Activated CD8-positive, alpha-beta memory T cell treated with anti-CD3 and anti-CD28 coated beads for 24 hours (primary cell): ENCODE results near the gene UBR4.

Experiments used
- DNase-seq: peaks from one replicate; pipeline ENCODE4 v3.0.0-alpha.2; 2020

UBR4 gene

DNA sequence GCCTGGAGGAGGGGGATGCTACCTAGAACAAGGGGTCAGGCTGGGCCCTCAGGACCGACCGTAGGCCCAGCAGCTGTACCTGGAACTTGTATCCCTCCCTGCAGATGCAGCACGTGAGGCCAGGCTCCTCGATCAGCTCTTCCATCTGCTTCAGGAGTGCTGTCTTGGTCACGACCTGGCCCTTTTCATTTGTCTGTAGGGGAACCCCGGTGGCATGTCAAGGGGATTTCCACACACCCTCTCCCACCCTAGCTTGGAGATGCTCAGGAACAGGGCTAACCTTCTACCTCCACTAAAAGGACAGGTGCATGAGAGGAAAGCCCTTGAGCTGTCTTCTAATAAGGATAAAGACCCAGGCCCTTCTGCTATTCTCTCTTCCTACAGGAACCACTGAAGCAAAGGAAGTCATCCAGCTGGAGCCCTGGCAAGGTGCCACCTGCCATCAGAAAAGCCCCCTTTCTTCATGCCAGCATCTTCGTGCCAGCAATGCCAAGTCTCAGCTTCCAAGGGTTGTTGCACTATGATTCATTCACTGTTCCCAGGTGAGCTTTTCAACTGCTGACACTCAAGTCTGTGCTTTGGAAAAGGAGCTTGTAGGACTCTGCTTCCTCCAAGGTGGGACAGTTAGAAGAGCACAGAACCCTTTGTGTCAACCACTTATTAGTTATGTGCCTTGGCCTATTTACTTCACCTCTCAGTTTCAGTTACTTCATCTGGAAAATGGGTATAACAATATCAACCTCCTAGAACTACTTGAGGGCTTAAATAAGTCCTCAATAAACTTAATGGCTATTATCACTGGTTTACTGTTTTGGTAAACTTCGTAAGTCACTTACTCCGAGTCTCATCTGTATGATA is 122.1 kb downstream of the UBR4 start:
- DNase-seq, result no peak

DNA sequence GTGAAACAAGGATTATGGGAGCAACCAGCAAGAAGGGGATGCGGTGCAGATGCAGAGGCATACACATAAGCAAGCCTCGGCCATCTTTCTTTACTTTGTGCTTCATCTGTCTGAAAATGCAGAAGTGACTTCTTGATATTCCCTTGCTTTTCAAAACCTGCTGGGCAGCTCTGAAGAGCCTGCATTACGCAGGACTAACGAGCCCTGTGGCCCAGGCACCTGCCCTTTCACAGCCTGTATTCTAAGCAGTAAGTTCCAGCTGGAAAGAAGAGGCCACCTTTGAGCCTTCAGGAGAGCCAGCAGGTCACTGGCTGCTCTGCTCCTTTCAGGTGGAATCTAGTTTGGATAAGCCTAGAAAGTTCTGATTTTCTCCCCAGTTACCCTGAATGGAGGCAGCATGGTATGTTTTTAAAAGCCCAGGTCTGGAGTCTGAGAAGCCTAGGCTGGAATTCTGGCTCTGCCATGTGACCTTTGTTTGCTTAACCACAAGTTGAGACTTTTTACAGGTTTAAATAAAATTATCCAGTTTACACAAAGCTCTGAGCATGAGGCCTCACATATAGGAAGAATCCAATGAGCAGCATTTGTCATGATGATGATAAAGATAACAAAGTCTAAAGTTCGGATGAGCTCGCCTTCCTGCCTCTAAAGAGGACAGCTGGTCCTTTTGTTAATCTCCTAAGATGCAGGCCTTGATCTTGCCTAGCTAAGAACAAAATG is 122.9 kb downstream of the UBR4 start:
- DNase-seq, result no peak

DNA sequence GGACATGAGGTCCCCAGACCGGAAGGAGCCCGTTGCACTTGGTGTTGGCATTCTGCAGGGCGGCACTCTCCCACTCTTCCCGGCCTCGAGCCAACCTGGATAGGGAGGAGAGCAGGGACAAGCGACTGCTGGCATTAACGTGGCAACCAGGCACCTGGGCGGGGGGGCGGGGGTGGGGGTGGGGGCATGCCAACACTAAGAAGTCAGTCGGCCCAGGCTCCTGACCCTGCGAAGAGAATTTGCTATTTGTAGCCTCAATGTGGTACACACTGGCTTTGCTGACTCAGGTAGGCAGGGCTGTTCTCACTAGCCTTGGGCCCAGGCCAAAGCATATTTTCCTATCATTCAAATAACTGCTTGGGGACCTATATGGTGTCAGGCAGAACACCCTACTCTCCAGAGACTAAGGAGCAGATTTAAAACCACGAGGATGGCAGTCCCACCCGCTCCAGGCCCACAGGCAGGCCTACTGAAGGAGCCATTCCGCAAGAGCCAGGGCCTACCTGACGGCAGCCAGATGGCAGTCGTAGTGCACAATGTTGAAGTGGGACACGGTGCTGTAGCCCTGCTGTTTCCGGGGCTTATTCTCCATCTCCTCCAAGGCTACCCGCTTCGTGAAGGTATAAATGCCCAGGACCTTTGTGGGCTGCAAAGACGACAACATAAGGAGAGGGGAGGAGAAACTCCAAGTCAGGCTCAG is 123.7 kb downstream of the UBR4 start:
- DNase-seq, result no peak

DNA sequence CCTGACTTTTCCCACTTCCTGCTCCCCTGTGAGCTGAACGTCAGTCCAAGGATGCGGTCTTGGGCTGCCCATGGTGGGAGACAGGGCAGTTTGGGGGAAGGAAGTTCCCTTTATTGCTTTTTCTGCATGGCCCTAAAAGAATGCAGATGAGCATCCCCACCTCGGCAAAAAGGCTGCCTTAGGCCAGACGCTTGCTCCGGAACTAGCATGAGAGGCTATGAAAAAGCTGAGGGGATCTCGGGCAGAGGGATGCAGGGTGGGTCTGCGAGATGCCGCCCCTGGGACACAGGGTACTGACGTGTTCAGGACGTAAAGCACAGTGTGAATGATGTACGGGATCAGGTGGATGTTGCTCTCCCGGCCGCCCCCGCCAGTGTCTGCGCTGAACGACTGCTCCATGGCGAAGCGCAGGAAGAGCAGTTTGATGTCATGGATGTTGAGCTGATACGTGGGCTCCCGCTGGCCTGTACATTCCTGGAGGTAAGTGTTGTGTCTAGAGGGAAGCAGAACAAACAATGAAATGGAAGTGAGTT is 125.8 kb downstream of the UBR4 start:
- DNase-seq, result no peak

DNA sequence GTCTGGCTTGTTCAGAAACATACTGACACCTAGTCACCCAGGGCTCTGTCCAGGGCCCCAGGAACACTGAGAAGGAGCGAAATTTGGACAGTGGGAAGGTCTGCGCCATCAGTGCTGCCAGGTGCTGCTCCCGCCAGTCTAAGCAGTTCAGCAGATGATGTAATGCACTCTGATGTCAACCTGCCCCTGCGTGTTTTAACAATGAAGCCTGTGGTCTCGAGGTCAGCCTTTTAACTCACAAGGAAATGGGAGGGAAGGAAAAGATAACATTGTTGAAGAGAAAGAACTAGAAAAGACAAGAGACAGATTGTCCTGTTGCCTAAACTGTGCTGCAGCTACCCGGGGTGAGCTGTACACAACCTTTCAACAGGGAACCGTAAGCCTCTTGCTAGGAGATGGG is 127.0 kb downstream of the UBR4 start:
- DNase-seq, result no peak

GRCh38 chr1:19081218-19081893 is 128.7 kb downstream of the UBR4 start:
- no peak for DNase-seq

- no peak for DNase-seq
Observed at GRCh38 chr1:19080721-19081120, 129.3 kb downstream of the UBR4 start.

DNA sequence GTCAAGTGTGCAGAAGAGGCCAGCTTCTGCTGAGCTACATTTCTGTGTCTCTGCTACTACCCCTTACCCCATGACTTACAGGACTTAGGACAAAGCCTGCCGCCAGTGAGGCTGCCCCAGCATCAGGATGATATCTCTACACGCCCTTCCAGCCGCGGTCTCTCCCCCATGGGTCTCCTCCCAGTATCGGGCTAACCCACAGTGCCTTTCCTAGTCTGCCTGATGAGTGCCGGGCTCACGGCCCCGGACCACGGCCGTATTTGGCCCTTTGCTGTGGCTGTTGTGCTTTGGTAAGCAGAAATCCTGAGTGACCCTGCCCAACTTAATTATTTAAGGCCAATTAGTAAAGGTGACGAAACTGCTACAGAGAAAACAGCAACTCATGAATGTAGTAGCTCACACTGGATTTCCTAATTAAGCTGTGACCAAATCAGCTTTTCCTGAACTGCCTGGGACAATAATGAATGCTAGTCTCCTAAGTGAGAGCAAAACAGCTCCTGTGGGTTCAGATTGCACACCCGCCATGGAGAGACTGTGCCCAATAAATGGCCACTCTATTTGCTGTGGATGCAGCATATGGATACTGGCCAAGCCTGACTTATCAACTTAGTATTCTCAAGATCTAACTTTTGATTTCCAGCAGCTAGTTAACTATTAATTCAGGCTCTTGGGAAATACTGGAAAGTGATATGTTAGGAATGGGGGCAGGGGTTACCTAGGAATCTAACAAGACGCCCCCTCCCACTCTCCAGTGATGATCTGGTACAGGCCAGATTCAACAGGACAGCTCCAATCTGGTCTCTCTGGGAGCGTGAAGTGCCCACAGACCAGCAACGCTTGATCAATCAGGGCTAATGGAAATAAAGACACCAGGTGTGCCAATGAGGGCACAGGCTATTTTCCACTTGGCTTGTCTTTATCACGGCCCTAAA is 130.3 kb downstream of the UBR4 start:
- no peak for DNase-seq

DNA sequence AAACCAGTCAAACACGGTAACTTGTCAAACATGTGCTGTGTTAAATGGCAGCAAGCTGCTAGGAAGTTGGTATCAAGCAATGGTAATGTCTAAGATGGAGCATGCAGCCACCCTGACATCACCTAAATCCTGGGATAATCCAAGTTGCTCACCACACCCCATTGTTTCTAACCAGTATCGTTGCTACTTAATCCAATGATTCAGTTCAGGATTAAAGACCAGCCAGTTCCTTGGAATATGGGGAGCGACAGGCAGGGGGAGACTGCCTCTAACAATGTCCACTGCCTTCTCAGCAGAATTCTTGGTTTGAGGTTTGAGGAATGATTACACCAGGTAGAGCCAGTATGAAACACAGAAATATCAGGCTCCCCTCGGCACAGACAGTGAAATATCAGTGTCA is 131.5 kb downstream of the UBR4 start:
- no peak for DNase-seq

GRCh38 chr1:19076841-19077616 is 133.0 kb downstream of the UBR4 start:
- no peak for DNase-seq

DNA sequence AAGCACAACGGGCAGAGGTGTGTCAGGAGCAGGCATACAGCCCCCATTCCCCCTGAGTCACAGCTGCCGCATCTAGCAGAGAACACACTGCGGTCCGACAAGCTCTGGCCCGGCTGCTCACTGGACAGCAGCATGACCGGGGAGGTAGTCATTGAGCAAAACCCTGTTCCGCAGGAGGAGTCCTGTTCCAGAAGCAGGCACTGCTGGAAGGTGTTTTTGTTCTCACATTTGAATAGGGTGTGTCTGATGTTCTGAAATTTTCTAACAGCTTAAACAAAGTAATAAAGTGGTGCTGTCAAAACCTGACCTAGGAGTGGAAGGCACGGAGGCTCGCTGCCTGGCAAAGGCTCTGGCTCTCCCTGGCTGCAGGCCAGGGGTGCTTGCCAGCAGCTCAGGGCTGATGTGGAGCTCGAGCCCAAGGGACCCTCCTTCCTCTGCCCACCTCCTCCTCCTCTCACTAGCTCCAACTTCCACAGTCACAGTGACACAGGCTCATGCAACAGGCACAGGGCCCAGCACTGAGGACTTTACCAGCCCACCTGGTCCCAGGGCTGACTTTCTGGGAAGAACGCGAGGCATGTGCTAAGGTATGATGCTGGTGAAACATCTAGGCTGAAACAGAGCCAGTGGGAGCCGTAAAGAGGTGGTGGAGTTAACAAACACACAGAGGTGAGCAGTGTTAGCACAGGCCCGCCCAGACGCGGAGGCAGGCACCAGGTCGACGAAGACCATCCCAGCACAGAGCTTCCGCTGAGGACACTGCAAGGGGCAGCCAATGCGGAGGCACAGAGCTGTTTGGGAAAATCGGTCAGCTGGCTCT is 135.0 kb downstream of the UBR4 start:
- no peak for DNase-seq

DNA sequence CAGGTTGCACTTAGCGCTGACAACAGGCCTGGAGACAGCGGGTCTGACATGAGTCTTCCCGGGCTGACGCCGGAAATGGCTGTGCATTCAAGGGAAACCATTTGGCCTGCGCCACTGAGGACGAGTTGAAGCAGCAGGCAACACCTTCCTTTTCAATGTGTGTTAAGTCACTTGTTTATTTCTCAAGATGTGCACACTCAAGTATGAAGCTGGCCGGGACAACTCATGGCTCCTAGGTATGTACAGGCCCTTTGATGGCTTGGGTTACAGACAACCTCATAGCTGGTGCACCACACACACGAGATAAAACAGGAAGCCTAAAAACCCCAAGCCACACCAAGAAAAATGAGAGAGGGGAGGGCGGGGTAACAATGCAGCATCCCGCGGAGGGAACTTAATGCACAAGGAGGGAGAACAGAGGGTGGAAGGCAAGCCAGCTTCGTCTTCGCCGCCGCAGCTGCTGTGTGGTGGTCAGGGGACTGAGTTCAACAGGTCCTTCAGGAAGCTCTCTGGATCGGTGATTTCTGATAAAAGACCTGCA is 135.6 kb downstream of the UBR4 start:
- peak; percentile 74 for DNase-seq

DNA sequence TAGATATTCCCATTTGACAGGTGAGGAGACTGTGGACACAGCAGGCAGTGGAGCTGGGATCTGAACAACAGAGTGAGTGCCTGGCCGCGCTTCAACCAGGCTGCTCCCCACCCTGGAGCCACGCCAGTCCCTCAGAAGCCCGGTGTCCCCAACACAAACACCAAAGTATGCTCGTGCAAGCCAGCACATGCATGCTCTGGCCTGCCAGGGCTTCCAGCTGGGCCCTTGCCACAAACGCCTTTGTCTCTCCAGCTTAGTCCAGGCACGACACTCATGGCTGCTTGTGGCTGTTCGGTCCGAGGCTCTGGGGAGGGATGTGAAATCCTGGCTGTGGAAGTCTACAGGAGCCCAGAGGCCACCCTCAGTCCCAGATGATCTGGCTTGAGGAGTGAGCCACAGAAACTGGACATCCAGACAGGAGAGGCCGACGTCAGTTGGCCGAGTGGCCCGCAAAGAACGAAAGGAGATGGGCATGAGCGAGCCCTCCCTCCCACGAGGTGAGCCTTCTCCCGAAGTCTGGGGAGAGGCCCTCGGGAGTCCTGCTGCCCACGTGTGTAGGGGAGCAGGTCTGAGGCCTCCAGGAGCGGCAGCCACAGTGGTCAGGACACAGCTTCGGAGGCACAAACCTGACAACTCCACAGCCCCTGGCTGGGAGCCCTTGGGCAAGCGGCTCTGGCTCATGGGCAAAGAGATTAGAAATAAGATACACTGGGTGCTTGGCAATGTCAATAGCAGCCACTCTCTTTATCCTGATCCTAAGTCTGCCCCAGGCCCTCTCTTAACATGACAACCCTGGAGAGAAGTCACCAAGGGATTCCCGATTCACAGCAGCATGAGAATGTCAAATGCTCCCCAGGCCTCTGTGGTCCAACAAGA is 136.5 kb downstream of the UBR4 start:
- no peak for DNase-seq

- no peak for DNase-seq
Observed at GRCh38 chr1:19072285-19072981, 137.6 kb downstream of the UBR4 start.

DNA sequence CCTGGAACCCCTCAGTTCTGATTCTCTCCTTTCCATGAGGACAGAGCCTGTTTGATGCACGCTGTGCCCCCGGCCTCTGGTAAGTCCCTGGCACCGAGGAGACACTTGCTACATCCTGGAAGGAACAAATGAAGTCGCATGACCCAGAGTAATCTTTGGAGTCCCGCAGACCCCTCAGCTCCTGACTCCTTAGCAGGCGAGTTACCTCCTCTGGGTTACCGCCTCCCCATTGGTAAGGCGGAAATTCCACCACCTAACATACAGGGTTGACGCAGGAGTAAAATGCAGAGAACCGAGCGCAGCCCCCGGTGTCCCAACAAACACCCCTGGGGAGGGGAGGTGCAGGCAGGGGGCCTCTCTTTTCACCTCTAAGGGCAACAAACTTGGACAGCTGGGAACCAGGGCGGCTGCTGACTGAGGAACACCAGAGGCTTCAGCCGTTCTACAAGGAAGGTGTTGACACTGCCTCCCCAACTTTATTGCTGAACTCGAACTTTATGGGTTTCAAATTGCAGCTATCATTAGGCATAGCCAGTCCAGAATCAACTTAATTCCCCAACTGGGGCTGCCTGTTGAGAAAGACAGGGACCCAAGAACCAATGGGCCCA is 138.3 kb downstream of the UBR4 start:
- DNase-seq, result no peak

- no peak for DNase-seq
Observed at GRCh38 chr1:19070891-19071621, 139.0 kb downstream of the UBR4 start.

DNA sequence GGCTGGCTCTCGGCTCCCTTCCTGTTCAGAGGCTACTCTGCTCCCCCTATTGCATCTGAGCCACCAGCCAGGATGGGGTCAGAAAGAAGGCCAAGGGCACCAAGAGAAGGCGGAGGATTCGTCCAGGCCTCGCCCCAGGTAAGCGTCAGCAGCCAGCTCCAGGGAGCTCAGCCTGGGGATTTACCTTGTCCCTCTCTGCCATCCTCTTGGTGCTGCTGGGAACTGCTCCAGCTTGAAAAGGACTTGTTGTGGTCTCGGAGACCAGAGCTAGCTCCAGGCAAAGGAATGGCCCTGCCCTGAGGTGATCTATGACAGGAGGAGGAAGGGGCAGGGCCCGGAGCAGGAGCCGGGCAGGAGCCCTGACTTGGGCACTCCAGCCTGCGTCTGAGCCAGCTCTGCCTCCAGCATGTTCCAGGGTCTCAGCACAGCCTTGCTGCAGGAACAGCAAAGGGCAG is 139.8 kb downstream of the UBR4 start:
- DNase-seq, result no peak
